ENCODE data around the gene TRIO.

GRCh38 chr5:14148890-14149671 lies 5.9 kb downstream of the TRIO start:
- no peak for TF ChIP-seq YY1 (IDR thresholded peaks at IDR 0.05; ENCODE audit: insufficient read depth, insufficient read length)
- TF ChIP-seq ZNF274 (IDR thresholded peaks at IDR 0.05; ENCODE audit: low read depth, low read length): no peak
- TF ChIP-seq SUZ12 (IDR thresholded peaks at IDR 0.05; ENCODE audit: extremely low read depth, insufficient read depth, insufficient read length): no peak
